GM18505 (cell line): ENCODE data around the gene TMEM141.
"Not testable (repeated sequence)": the region's sequence is repeated elsewhere in the genome, so short reads cannot be mapped to it uniquely, and the experiment has no call there.

Source experiments
- ATAC-seq: cut with Tn5 transposase; IDR thresholded peaks from one replicate; pipeline ENCODE4 v1.9.1; 2021; ENCODE audit not compliant: unreplicated experiment
- POLR2A ChIP-seq: IDR thresholded peaks from 4 replicates; pipeline ENCODE4 v1.6.1; 2011; ENCODE audit warnings: borderline replicate concordance; ENCODE audit not compliant: insufficient read depth, insufficient read length; ENCODE audit errors: extremely low read depth

TMEM141 gene

GRCh38 chr9:136748666-136749611 is 42.2 kb upstream of the TMEM141 start:
- ATAC-seq, result no peak
- TF ChIP-seq POLR2A, result no peak

- no peak for ATAC-seq
- TF ChIP-seq POLR2A, result no peak
These were observed 40.6 kb upstream of the TMEM141 start for GRCh38 chr9:136750526-136750925.

- no peak for ATAC-seq
- no peak for TF ChIP-seq POLR2A
These were observed 39.9 kb upstream of the TMEM141 start for GRCh38 chr9:136751244-136751643.

- no peak for ATAC-seq
- TF ChIP-seq POLR2A, result no peak
These were observed 39.3 kb upstream of the TMEM141 start for GRCh38 chr9:136751814-136752213.

GRCh38 chr9:136753371-136754058 is 37.6 kb upstream of the TMEM141 start:
- ATAC-seq, result no peak
- no peak for TF ChIP-seq POLR2A

- ATAC-seq, result no peak
- no peak for TF ChIP-seq POLR2A
These were observed 37.0 kb upstream of the TMEM141 start for GRCh38 chr9:136754059-136754572.

GRCh38 chr9:136754626-136755301 is 36.4 kb upstream of the TMEM141 start:
- no peak for TF ChIP-seq POLR2A
- ATAC-seq, result no peak

- not testable (repeated sequence) for ATAC-seq
These were observed 35.6 kb upstream of the TMEM141 start for GRCh38 chr9:136755302-136756133.

- TF ChIP-seq POLR2A, result no peak
- no peak for ATAC-seq
These were observed 35.1 kb upstream of the TMEM141 start for GRCh38 chr9:136756134-136756438.

GRCh38 chr9:136756836-136757235 is 34.3 kb upstream of the TMEM141 start:
- no peak for ATAC-seq
- TF ChIP-seq POLR2A, result no peak

- no peak for ATAC-seq
- no peak for TF ChIP-seq POLR2A
These were observed 33.8 kb upstream of the TMEM141 start for GRCh38 chr9:136757328-136757727.

- no peak for ATAC-seq
- TF ChIP-seq POLR2A, result no peak
These were observed 33.4 kb upstream of the TMEM141 start for GRCh38 chr9:136757751-136758140.

- ATAC-seq, result no peak
- no peak for TF ChIP-seq POLR2A
These were observed 32.1 kb upstream of the TMEM141 start for GRCh38 chr9:136759001-136759400.
